ENCODE results near the gene FAM3B.

FAM3B gene

DNA sequence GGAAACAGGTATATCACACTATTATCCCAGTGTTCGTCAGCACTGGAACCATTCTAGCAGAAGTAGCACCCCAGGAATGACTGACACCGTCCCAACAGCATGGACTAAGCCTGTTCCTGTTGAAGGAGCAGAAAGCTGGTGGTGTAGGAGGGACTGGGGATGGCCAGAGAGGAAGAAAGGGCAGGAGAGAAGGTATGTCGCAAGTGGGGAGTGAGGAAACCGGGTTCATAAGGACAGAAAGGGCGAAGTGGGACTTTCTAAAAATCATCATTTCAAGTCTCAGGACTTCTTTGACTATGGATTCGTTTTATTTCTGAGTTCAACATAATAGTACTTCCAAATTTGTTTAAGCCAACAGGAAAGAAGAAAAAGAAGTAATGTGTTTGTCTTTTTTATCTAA is 89.7 kb downstream of the FAM3B start:
- Histone ChIP-seq H3K4me1 (ENCODE audit: control insufficient read depth in 2 of 2, insufficient read depth in 2 of 2, low read length in 2 of 2) (no peaks in the 10 kb centered on the region), H3K4me3 (ENCODE audit: low read length in 2 of 2) (no peak overlapping the region), H3K36me3 (ENCODE audit: control insufficient read depth in 2 of 2, insufficient read depth in 2 of 2, low read length in 2 of 2) (peaks cover 0 to 11% of the 10 kb centered on the region in 2 donors), H3K27me3 (ENCODE audit: control insufficient read depth in 2 of 2, insufficient read depth in 2 of 2, low read length in 2 of 2) (no peaks in the 10 kb centered on the region), H3K9ac (ENCODE audit: low read depth in 1 of 2, low read length in 2 of 2) (no peak overlapping the region), H3K9me3 (ENCODE audit: control insufficient read depth in 2 of 2, low read length in 2 of 2) (no peaks in the 10 kb centered on the region), H3K27ac (ENCODE audit: low read depth in 2 of 2, low read length in 2 of 2) (no peak overlapping the region)

Measured in mucosa of rectum (tissue), 2 donors.